ENCODE measurements around the gene KDM8.

DNA sequence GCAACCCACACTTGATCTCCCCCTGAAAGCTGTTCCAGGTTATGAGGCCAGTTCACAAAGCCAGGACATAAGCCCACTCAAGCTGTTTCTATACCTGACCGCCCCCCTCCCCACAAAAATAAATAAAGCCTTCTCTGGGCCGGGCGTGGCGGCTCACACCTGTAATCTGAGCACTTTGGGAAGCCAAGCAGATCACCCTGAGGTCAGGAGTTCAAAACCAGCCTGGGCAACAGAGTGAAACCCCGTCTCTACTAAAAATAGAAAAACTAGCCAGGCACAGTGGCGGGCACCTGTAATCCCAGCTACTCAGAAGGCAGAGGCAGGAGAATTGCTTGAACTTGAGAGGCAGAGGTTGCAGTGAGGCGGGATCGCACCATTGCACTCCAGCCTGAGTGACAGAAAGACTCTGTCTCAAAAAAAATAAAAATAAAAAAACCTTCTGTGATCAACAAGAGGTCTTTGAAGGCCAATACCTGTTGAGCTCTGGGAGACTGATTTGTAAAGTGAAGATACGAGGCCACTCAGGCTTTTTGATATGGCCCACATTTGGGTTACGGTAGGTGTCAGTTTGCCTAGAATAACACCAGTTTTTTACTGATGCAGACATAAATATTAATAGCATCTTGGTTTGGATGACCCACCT is 2.2 kb downstream of the KDM8 start:
- TF ChIP-seq, protein P1, sequence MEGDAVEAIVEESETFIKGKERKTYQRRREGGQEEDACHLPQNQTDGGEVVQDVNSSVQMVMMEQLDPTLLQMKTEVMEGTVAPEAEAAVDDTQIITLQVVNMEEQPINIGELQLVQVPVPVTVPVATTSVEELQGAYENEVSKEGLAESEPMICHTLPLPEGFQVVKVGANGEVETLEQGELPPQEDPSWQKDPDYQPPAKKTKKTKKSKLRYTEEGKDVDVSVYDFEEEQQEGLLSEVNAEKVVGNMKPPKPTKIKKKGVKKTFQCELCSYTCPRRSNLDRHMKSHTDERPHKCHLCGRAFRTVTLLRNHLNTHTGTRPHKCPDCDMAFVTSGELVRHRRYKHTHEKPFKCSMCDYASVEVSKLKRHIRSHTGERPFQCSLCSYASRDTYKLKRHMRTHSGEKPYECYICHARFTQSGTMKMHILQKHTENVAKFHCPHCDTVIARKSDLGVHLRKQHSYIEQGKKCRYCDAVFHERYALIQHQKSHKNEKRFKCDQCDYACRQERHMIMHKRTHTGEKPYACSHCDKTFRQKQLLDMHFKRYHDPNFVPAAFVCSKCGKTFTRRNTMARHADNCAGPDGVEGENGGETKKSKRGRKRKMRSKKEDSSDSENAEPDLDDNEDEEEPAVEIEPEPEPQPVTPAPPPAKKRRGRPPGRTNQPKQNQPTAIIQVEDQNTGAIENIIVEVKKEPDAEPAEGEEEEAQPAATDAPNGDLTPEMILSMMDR (IDR thresholded peaks at IDR 0.05) = no peak
- no peak for TF ChIP-seq POLR2AphosphoS5 (IDR thresholded peaks at IDR 0.05)

All from transverse colon (tissue), 4 donors.